SIG-M5 treated with dmso at 0.1 percent for 504 hours (cell line): ENCODE data around the gene DCTN4.
"Not testable (repeated sequence)": the region's sequence is repeated elsewhere in the genome, so short reads cannot be mapped to it uniquely, and the experiment has no call there.

Source experiments
- DNase-seq: peaks from one replicate; lab custom pipeline; 2025; ENCODE audit not compliant: unreplicated experiment; lab: John Stamatoyannopoulos, UW

DCTN4 gene

GRCh38 chr5:150758531-150759333 is at the start of gene DCTN4:
Gene DCTN4 (minus strand): TSS chr5:150759017. CDS start chr5:150758993, 24 bp downstream.
- peak; percentile 100 for DNase-seq

GRCh38 chr5:150804388-150804787 is 45.6 kb upstream of the DCTN4 start:
- no peak for DNase-seq

- DNase-seq, result peak; percentile 30
Measured at GRCh38 chr5:150801117-150801927, 42.5 kb upstream of the DCTN4 start.

- DNase-seq, result no peak
Measured at GRCh38 chr5:150797384-150797783, 38.6 kb upstream of the DCTN4 start.

- no peak for DNase-seq
Measured at GRCh38 chr5:150794927-150795326, 36.1 kb upstream of the DCTN4 start.

- not testable (repeated sequence) for DNase-seq
Measured at GRCh38 chr5:150793423-150793888, 34.6 kb upstream of the DCTN4 start.

- no peak for DNase-seq
Measured at GRCh38 chr5:150791536-150791935, 32.7 kb upstream of the DCTN4 start.

GRCh38 chr5:150789943-150790611 is 31.3 kb upstream of the DCTN4 start:
- peak; percentile 97 for DNase-seq

- DNase-seq, result peak; percentile 75
Measured at GRCh38 chr5:150789450-150789849, 30.6 kb upstream of the DCTN4 start.

GRCh38 chr5:150788977-150789376 is 30.2 kb upstream of the DCTN4 start:
- no peak for DNase-seq

GRCh38 chr5:150787656-150788055 is 28.8 kb upstream of the DCTN4 start:
- DNase-seq, result peak; percentile 80

- no peak for DNase-seq
Measured at GRCh38 chr5:150786876-150787275, 28.1 kb upstream of the DCTN4 start.

- no peak for DNase-seq
Measured at GRCh38 chr5:150785950-150786349, 27.1 kb upstream of the DCTN4 start.

- DNase-seq, result peak; percentile 98
Measured at GRCh38 chr5:150783422-150783928, 24.7 kb upstream of the DCTN4 start.

- DNase-seq, result no peak
Measured at GRCh38 chr5:150782850-150783249, 24.0 kb upstream of the DCTN4 start.

GRCh38 chr5:150781706-150782614 is 23.1 kb upstream of the DCTN4 start:
- no peak for DNase-seq

GRCh38 chr5:150780816-150781221 is 22.0 kb upstream of the DCTN4 start:
- peak; percentile 72 for DNase-seq

- DNase-seq, result peak; percentile 68
Measured at GRCh38 chr5:150780187-150780692, 21.4 kb upstream of the DCTN4 start.

- DNase-seq, result peak; percentile 77
Measured at GRCh38 chr5:150779397-150780186, 20.8 kb upstream of the DCTN4 start.
